HepG2 (cell line): ENCODE measurements around the gene SSNA1. TPM values are rescaled to one million over a fixed set of nuclear protein-coding genes. Genes with fewer than 3 reads are reported as not detected.

Source experiments
- ARNTL ChIP-seq: sonication (generic); formaldehyde crosslinking; IDR thresholded peaks from 2 replicates; pipeline ENCODE4 v1.4.0; 2020; ENCODE audit warnings: mild to moderate bottlenecking, missing genetic modification reagents
- CBX5 ChIP-seq: sonication (generic); formaldehyde crosslinking; IDR thresholded peaks from 2 replicates; pipeline ENCODE4 v1.4.0; 2020; ENCODE audit warnings: missing genetic modification reagents, borderline replicate concordance
- TFAP4 ChIP-seq: sonication (generic); IDR thresholded peaks from 2 replicates; pipeline ENCODE4 v1.6.1; 2016; ENCODE audit warnings: low read depth, borderline replicate concordance
- TP53 ChIP-seq: sonication (generic); formaldehyde crosslinking; conservative IDR thresholded peaks from 2 replicates; pipeline ENCODE4 v1.4.0; 2020; ENCODE audit warnings: missing genetic modification reagents
- YEATS2 ChIP-seq: sonication (generic); formaldehyde crosslinking; IDR thresholded peaks from 2 replicates; pipeline ENCODE4 v1.4.0; 2020; ENCODE audit warnings: missing genetic modification reagents, borderline replicate concordance
- ZMYM2 ChIP-seq: sonication (generic); formaldehyde crosslinking; IDR thresholded peaks from 2 replicates; pipeline ENCODE4 v1.8.0; 2022; ENCODE audit warnings: mild to moderate bottlenecking, missing genetic modification reagents
- ZNF263 ChIP-seq: sonication (generic); formaldehyde crosslinking; IDR thresholded peaks from 2 replicates; pipeline ENCODE4 v1.4.0; 2020; ENCODE audit warnings: missing genetic modification reagents
- ZNF33A ChIP-seq: sonication (generic); formaldehyde crosslinking; IDR thresholded peaks from 2 replicates; pipeline ENCODE4 v1.5.1; 2020; ENCODE audit warnings: missing genetic modification reagents, mild to moderate bottlenecking, moderate library complexity, borderline replicate concordance
- ZNF350 ChIP-seq: sonication (generic); formaldehyde crosslinking; IDR thresholded peaks from 2 replicates; pipeline ENCODE4 v1.4.0; 2020; ENCODE audit warnings: mild to moderate bottlenecking, low read depth, missing genetic modification reagents, borderline replicate concordance
- ZNF609 ChIP-seq: sonication (generic); formaldehyde crosslinking; IDR thresholded peaks from 2 replicates; pipeline ENCODE4 v1.4.0; 2020; ENCODE audit warnings: mild to moderate bottlenecking, missing genetic modification reagents, borderline replicate concordance
- ZNF710 ChIP-seq: sonication (generic); formaldehyde crosslinking; IDR thresholded peaks from 2 replicates; pipeline ENCODE4 v1.5.0; 2020; ENCODE audit warnings: mild to moderate bottlenecking, missing genetic modification reagents, borderline replicate concordance
- ZNF746 ChIP-seq: sonication (generic); formaldehyde crosslinking; IDR thresholded peaks from 2 replicates; pipeline ENCODE4 v1.8.0; 2022; ENCODE audit warnings: mild to moderate bottlenecking, missing genetic modification reagents
- polyA plus RNA-seq, 8 experiments: library from polyadenylated mRNA; depleted of rRNA in 3 of 8; stranded (reverse) in 7 of 8; unstranded in 1 of 8; fragments of >200 nt; fragmentation: Illumina TruSeq in 4 of 8; extraction: Trizol in 4 of 8; gene quantifications; 2 replicates each; pipeline versions ENCODE4 v1.2.1 to v1.2.3, GENCODE V29; 2011 to 2016; ENCODE audit warnings: low read depth in 4 of 8, missing spikeins in 1 of 8, mixed read lengths in 1 of 8; ENCODE audit not compliant: insufficient read depth in 1 of 8
- total RNA-seq, 5 experiments: library from RNA; depleted of rRNA; stranded (reverse); fragments of >200 nt; fragmentation: Illumina TruSeq; extraction: Trizol; gene quantifications; 2 replicates each; pipeline ENCODE4 v1.2.3, GENCODE V29; 2016; ENCODE audit warnings: low read depth in 1 of 5
- TF ChIP-seq, protein P1 (sequence below): fragments of 450-650 bp; IDR thresholded peaks from 2 replicates; pipeline ENCODE4 v1.6.1; 2017; ENCODE audit warnings: mild to moderate bottlenecking

Gene SSNA1
- total and polyA plus RNA-seq, 2 of the 13 experiments (the other 11 are each of a cell fraction or from before 2014, with no cell fraction given): 35.9 to 49.4 TPM

- TF ChIP-seq ZNF609 (CRISPR knock-in tag): peak; percentile 69
- TF ChIP-seq TP53: 0 out of 2 replicates have a peak, but pooled peaks have one; percentile 45
- peak; percentile 69; the same call in 1 of the 2 replicates for TF ChIP-seq ZNF710 (CRISPR knock-in tag)
- TF ChIP-seq, protein P1, sequence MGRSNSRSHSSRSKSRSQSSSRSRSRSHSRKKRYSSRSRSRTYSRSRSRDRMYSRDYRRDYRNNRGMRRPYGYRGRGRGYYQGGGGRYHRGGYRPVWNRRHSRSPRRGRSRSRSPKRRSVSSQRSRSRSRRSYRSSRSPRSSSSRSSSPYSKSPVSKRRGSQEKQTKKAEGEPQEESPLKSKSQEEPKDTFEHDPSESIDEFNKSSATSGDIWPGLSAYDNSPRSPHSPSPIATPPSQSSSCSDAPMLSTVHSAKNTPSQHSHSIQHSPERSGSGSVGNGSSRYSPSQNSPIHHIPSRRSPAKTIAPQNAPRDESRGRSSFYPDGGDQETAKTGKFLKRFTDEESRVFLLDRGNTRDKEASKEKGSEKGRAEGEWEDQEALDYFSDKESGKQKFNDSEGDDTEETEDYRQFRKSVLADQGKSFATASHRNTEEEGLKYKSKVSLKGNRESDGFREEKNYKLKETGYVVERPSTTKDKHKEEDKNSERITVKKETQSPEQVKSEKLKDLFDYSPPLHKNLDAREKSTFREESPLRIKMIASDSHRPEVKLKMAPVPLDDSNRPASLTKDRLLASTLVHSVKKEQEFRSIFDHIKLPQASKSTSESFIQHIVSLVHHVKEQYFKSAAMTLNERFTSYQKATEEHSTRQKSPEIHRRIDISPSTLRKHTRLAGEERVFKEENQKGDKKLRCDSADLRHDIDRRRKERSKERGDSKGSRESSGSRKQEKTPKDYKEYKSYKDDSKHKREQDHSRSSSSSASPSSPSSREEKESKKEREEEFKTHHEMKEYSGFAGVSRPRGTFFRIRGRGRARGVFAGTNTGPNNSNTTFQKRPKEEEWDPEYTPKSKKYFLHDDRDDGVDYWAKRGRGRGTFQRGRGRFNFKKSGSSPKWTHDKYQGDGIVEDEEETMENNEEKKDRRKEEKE: no peak
- TF ChIP-seq YEATS2: peak; percentile 55; the same call in 1 of the 2 replicates
- peak; percentile 44; the same call in 1 of the 2 replicates for TF ChIP-seq ZNF263 (CRISPR knock-in tag)
- peak; percentile 30; the same call in 1 of the 2 replicates for TF ChIP-seq ZMYM2 (CRISPR knock-in tag)
- no peak for TF ChIP-seq ZNF33A (CRISPR knock-in tag)
- TF ChIP-seq TFAP4: peak; percentile 97
- peak; percentile 29; the same call in 1 of the 2 replicates for TF ChIP-seq CBX5 (CRISPR knock-in tag)
- TF ChIP-seq ZNF746 (CRISPR knock-in tag): peak; percentile 98
- peak; percentile 73; the same call in 1 of the 2 replicates for TF ChIP-seq ARNTL
- TF ChIP-seq ZNF350: peak; percentile 57; the same call in 1 of the 2 replicates
These were observed 47.9 kb downstream of the SSNA1 start (continued) for GRCh38 chr9:137236238-137236935.
